LNCaP clone FGC (cell line): Measurements from ENCODE around the gene TPP2.

Experiments
- DNase-seq: peaks from one replicate; pipeline ENCODE4 v3.0.0-alpha.2; 2011; ENCODE audit warnings: low read depth
- H3K4me3 ChIP-seq: 2 replicates; pipeline ENCODE4 v1.5.1; 2011; ENCODE audit warnings: mild to moderate bottlenecking, low read depth, low read length, control low read depth
- CTCF ChIP-seq: IDR thresholded peaks from 2 replicates; pipeline ENCODE4 v1.5.1; 2012; ENCODE audit warnings: mild to moderate bottlenecking; ENCODE audit not compliant: control insufficient read depth, insufficient read depth; ENCODE audit errors: extremely low read depth

TPP2 gene

GRCh38 chr13:102667023-102667422, 70.2 kb downstream of the TPP2 start:
- DNase-seq: no peak
- no peak for TF ChIP-seq CTCF
- no peak overlapping the region for H3K4me3 ChIP-seq

- TF ChIP-seq CTCF: no peak
- DNase-seq: no peak
- H3K4me3 ChIP-seq: no peak overlapping the region
Observed at GRCh38 chr13:102667911-102668310, 71.1 kb downstream of the TPP2 start.

- H3K4me3 ChIP-seq: no peak overlapping the region
- DNase-seq: no peak
- no peak for TF ChIP-seq CTCF
Observed at GRCh38 chr13:102670130-102670529, 73.3 kb downstream of the TPP2 start.

- no peak overlapping the region for H3K4me3 ChIP-seq
- no peak for DNase-seq
- TF ChIP-seq CTCF: no peak
Observed at GRCh38 chr13:102675115-102675514, 78.3 kb downstream of the TPP2 start.

- TF ChIP-seq CTCF: no peak
- H3K4me3 ChIP-seq: no peak overlapping the region
- no peak for DNase-seq
Observed at GRCh38 chr13:102677122-102677521, 80.3 kb downstream of the TPP2 start.

- no peak overlapping the region for H3K4me3 ChIP-seq
- no peak for DNase-seq
- TF ChIP-seq CTCF: no peak
Observed at GRCh38 chr13:102678339-102679107, 81.7 kb downstream of the TPP2 start.
